Kasumi-1 (cell line): ENCODE measurements around the gene PAFAH2.
"Not testable (repeated sequence)": the region's sequence is repeated elsewhere in the genome, so short reads cannot be mapped to it uniquely, and the experiment has no call there.

ENCODE experiments used
- DNase-seq, 2 experiments: peaks; one replicate each; lab custom pipeline; 2025; lab: John Stamatoyannopoulos, UW

PAFAH2 gene

GRCh38 chr1:25985670-25986069, 12.2 kb downstream of the PAFAH2 start:
- DNase-seq: no peak

DNA sequence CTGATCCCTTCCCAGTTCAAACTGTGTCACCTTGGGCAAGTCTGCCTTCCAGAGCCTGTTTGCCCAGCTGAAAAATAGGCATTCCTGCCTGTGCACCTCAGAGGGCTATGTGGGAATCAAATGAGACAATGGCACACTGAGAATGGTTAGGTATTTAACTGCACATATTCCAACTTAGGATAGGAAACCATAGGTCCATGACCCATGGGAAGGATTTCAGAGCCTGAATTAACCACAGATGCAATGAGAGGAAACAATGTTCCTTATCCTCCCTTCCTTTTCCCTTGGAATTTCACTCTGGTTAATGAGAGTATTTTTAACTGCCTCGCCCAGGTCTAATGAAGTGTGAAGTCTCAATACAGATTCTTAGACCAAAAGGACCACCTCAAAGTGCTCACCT, 12.7 kb downstream of the PAFAH2 start:
- DNase-seq: no peak

DNA sequence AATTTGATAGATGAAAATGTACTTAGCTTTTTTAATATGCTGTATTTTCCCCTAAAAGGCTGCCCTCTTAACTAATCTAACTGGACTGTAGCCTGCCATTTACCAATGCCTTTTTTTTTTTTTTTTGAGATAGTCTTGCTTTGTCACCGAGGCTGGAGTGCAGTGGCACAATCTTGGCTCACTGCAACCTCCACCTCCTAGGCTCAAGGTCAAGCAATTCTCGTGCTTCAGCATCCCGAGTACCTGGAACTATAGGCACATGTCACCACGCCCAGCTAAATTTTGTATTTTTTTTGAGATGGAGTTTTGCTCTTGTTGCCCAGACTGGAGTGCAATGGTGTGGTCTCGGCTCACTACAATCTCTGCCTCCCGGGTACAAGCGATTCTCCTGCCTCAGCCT, 18.7 kb downstream of the PAFAH2 start:
- no peak for DNase-seq

DNA sequence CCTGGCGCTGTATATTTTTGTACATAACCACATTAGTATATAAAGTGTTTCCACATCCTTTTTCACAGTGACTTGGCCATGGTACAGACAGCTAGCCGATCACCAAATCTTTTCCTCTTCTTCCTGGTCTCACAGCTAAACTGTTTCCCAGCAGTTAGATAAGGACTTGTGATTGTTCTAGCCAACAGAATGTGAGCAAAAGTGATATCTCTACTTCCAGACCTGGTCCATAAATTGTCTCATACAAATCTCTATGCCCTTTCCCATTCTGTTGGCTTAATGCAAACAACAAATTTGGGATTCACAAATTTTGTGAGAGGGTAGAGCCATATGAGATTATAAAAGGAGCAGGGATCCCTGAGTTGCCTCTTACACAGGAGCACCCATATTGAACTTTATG, 19.5 kb downstream of the PAFAH2 start:
- no peak for DNase-seq

DNA sequence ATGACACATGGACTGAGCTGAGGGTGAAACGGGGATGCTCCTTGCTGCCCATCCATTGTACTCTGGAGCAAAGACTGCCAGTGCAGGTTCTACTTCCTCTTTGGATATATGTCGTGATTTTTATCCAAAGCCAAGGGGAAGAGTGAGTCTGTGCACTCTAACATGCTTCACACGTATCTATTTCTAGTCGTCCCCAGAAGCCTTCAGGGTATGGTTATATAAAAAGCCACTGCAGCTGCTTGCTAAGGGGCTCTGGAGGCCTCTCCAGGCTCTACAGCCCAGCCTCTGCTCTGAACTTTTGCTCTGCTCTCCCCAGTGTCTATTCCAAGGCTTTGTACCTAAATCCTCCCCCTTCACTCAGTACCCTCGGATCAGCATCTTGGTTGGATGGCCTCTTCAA, 20.1 kb downstream of the PAFAH2 start:
- DNase-seq: no peak

DNA sequence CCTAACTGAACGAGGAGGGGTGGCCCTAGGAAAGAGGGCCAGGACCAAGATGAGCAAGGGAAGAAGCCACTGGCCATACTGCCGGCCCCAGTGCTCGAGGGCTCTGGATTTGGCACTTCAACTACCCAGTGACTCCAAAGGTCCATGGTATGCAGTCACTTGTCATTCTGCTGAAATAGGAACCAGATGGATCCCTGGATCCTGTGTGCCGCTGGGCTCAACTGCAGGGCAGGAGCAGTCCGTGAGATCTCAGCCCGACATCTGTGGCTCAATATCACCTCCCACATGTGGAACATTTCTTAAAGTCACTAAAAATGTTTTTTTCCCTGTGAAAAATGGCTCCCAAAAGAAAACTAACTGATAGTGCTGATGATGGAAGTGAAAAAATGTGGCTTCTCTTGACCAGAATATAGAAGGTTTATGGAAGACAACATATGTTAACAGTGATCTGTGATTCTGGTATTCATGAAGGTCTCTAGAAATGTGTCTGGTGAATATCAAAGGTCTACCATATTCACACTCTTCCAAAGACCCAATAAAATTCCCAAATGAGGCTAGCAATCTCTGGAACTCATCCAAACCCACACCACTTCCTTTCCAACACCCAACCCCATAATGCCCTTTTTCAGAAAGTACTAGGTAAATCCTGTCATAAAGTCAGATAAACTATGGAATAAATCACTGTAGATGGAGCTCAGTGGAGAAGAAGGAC, 24.1 kb downstream of the PAFAH2 start:
- DNase-seq: no peak

DNA sequence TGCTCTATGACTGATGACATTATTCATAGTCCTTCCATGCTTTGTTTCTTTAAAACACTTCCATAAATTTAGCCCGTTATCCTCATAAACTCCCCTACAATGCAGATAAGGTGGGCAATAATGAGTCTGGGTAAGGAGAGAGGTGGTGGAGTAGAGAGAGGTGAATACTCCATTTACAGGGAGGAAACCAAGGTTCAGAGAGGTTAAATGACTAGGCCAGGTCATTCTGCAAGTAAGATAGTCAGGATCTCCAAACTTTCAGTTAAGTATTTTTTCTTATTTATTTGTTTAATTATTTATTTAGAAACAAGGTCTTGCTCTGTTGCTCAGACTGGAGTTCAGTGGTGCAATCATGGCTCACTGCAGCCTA, 26.1 kb downstream of the PAFAH2 start:
- no peak for DNase-seq

- peak; percentile 83 to 91 for DNase-seq
These were observed 26.6 kb downstream of the PAFAH2 start for GRCh38 chr1:25971066-25971810.

DNA sequence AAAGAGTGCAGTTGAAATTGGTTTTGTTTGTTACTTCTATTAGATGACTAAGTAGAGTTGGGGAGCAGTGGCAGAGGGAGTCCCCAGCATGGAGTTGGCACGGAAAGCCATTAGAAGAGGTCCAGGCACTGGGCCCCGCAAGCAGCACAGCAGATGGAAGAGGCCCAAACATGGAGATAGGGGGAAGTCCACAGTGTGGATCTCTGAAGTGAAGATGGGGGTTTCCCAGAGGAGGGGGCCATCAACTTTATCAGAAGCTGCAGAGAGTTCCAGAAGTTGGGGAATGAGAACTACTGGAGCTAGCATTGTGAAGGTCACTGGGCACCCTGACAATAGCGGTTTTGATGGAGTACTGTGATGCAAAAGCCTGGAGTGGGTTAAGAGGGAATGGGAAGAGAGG, 30.6 kb downstream of the PAFAH2 start:
- DNase-seq: no peak

DNA sequence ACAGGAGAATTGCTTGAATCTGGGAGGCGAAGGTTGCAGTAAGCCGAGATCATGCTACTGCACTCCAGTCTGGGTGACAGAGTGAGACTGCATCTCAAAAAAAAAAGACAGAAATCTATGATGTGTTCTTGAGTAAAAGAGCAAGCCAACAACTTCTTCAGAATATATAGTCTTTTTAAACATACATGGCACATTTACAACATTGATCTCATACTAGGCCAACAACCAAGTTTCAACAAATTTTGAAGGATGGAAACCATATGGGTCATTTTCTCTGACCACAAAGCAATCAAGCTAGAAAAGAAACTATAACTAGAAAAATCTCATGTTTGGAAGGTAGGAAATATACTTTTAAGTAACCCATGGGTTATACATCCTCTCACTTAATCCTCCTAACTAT, 38.3 kb downstream of the PAFAH2 start:
- no peak for DNase-seq

GRCh38 chr1:25958465-25958864, 39.4 kb downstream of the PAFAH2 start:
- DNase-seq: no peak

DNA sequence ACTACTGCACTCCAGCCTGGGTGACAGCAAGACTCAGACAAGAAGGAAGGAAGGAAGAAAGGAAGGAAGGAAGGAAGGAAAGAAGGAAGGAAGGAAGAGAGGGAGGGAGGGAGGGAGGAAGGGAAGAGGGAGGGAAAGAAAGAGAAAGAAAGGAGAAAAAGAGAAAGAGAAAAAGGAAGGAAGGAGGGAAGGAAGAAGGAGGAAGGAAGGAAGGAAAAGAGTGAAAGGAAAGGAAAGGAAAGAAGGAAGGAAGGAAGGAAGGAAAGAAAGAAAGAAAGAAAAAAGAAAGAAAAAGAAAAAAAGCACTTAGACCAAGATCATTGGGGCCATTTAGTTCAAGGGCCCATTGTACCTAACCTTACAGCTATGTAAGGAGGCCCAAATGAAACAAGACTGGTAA, 42.3 kb downstream of the PAFAH2 start:
- no peak for DNase-seq

DNA sequence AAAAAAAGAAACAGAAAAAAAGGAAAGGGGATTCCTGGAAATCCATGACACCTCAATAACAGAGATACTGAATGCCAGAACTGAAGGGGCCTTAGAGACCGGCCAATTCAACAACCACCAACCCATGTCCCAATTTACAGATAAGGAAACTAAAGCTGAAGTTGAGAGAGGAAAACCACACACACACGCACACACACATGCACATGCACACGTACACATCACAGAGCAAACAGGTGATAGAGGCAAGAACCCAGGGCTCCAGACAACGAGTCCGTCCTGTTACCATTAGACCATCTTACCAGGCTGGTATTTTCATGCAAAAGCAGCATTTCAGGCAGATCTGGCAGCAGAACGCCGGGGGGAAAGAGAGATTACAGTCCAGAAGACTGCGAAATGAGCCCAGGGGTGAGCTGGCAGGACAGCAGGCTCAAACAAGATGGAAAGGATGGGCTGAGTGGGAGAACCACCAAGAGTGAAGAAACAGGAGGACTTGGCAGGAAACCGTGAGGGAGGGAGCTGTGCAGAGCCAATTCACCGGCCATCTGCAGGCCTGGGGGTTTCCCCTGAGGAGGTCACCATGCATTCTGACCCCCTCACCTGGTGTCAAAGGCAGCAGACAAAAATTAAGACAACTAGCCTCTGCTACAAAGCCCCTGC, 43.5 kb downstream of the PAFAH2 start:
- DNase-seq: no peak

- DNase-seq: no peak
These were observed 44.9 kb downstream of the PAFAH2 start for GRCh38 chr1:25952841-25953401.

GRCh38 chr1:25948641-25949040, 49.2 kb downstream of the PAFAH2 start:
- DNase-seq: no peak

GRCh38 chr1:25947027-25947426, 50.8 kb downstream of the PAFAH2 start:
- DNase-seq: no peak

GRCh38 chr1:25945761-25946160, 52.1 kb downstream of the PAFAH2 start:
- DNase-seq: no peak

GRCh38 chr1:25944986-25945385, 52.9 kb downstream of the PAFAH2 start:
- no peak for DNase-seq

DNA sequence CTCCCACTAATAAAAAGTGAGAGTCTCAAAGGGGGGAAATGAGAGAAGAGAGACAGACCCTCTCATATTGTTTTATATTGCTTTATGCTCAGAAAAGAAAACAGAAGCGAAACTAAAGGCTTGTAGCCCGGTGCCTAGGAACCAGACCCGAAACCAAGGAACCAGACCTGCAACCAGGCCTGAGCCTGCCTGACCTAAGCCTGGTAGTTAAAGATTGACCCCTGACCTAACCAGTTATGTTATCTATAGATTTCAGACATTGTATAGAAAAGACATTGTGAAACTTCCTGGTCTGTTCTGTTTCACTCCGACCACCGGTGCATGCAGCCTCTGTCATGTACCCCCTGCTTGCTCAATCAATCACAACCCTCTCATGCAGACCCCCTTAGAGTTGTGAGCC, 54.4 kb downstream of the PAFAH2 start:
- not testable (repeated sequence) for DNase-seq

DNA sequence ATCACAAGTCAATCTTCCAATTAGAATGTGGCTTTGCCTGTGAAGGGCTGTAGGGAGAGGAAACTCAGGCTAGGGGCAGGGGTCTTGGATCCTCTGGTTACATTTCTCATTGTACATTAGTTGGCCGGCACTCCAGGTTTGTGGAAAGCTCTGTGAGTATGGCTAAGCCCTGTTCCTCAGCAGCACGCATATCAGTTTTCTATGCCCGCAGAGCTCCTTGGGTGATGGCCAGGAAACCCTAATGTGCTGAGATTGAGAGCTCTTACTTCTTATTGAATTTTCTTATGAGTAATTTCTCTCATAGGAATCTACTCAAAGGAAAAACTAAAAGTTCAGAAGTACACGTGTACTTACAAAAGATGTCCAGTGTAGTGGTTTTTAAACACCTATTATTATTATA, 60.9 kb downstream of the PAFAH2 start:
- DNase-seq: no peak

DNA sequence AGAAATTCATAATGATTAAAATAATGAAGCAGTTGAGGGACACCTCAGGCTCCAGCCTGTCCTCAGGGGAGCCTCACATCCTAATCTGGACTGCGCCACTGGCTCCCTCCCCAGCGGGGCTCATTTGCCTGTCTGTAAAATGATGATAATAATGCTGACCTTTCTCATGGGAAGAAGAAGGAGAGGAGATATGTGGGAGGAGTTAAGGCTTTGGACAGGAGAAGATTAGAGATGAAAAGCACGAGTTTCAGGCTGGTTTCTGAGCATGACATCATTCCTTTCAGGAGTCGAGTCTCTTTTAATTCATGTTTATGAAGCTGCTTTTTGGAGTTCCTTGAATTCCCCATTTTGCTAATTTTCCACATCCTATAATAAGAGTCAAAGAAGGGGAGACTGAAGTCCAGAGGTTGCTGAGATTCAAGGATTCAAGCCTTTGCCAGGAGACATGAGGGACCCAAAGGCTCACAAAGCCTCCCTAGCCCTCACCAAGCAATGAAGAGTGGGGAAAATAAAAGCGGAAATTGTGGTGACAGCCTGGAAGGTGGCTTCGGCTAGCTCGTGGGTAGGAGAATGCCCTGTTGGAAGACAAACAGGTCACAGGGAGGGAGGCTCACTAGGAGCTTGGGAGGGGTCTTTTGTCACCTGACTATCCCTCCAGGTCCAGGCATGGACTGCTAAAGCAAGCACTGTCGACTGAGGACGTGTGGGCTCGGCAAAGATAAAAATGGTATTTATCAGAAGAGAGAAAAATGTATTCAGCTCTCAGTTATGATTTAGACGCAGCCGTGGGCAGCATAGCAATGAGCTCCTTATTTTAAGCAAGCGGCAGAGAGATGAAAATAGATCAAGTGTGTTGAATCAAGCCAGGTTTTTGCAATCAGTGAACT, 64.1 kb downstream of the PAFAH2 start:
- DNase-seq: peak; percentile 24 to 28
